HG03135 (cell line): ENCODE measurements around the gene CALM1.

Experiments used
- ATAC-seq: cut with Tn5 transposase; IDR thresholded peaks from one replicate; pipeline ENCODE4 v1.9.1; 2021; ENCODE audit warnings: mild to moderate bottlenecking, moderate library complexity; ENCODE audit not compliant: unreplicated experiment

CALM1 gene

GRCh38 chr14:90440021-90440451, 43.2 kb downstream of the CALM1 start:
- ATAC-seq = no peak

DNA sequence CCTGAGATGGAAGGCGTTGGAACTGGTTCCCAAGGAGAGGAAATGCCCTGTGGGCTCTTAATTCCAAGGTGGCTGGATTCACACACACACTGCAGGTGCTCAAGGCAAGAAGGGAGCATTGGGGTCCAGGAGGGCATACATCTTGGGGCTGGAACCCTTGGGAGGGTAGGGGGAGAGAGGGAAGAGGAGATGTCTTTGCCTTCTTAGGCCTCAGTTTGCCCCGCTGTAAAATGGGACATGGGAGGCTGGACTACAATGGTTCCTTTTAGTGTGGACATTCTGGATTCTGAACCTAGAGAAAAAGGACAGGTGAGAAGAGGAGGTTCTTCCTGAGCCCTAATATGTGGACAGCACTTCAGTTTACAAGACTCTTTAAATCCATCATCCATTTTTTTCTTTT, 43.8 kb downstream of the CALM1 start:
- ATAC-seq = no peak

- ATAC-seq = no peak
These were observed 45.6 kb downstream of the CALM1 start for GRCh38 chr14:90442388-90442787.

GRCh38 chr14:90443161-90444076, 46.6 kb downstream of the CALM1 start:
- ATAC-seq = no peak

- no peak for ATAC-seq
These were observed 47.4 kb downstream of the CALM1 start for GRCh38 chr14:90444077-90444696.

DNA sequence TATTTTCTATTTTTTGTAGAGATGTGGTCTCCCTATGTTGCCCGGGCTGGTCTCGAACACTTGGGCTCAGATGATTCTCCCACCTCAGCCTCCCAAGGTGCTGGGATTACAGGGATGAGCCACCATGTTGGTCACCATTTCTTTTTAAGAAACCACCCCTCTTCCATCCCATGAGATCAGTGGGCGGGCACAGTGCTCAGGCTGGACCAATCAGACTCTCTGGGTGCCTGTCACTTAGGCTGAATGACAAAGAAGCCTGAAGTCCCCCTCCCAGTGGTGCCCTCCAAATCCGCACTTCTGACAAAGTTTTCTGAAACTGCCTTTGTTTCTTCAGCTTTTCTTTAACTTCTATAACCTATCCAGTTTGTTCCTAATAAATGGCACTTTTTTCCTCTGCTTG, 48.2 kb downstream of the CALM1 start:
- no peak for ATAC-seq

GRCh38 chr14:90446405-90446804, 49.6 kb downstream of the CALM1 start:
- ATAC-seq = no peak

GRCh38 chr14:90447720-90448497, 51.1 kb downstream of the CALM1 start:
- ATAC-seq = no peak

DNA sequence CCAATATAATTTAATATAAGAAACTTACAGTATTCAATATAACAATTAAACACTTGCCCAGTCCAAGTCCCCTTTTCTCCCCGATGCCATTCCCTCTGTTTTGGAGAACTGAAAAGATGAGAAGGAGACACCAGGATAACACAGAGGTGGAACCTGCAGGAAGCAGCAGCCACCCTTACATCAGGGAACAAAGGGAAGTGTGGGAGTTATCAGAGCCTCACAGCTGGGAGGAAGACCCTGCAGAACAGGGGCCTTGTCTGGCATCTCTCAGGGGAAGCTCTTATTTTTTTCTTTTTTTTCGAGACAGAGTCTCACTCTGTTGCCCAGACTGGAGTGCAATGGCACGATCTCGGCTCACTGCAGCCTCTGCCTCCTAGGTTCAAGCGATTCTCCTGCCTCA, 52.6 kb downstream of the CALM1 start:
- ATAC-seq = no peak

- ATAC-seq = no peak
These were observed 53.3 kb downstream of the CALM1 start for GRCh38 chr14:90450151-90450550.

DNA sequence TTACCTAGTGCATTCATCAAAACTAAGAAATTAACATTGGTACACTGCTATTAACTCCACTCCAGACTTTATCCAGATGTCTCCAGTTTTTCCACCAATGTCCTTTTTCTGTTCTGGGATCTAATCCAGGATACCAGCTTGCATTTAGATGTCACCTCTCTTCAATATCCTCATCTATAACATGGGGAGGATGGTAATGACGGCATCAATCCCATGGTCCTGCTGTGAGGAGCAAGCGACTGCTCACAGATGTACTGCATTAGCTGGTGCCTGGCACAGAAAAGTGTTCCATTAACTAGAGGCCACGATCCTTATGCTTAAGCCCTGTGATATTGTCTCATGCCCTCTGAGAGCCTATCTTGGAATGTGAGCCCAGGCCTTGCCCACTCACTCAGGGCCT, 53.8 kb downstream of the CALM1 start:
- ATAC-seq = no peak

GRCh38 chr14:90451443-90451842, 54.6 kb downstream of the CALM1 start:
- ATAC-seq = no peak

GRCh38 chr14:90451961-90452360, 55.1 kb downstream of the CALM1 start:
- ATAC-seq = no peak

DNA sequence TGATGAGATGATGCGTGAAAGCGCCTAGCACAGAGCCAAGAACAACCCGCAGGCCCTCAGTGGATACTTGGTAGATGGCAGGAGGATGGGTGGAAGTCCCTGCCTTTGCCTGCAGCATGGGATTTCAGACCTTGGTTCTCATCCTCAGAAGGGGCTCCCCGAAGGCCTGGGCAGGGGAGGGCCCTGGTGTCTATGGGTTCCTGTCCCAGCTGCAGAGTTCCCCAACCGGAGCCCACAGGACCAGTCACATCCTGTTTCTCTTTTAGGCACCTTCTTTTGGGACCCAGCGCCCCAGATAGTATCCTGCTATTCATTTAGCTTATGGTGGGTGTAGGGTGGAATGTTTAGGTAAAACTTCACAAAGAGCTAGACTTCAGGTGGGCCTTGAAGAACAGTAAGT, 55.5 kb downstream of the CALM1 start:
- no peak for ATAC-seq

- no peak for ATAC-seq
These were observed 56.6 kb downstream of the CALM1 start for GRCh38 chr14:90453401-90453951.

DNA sequence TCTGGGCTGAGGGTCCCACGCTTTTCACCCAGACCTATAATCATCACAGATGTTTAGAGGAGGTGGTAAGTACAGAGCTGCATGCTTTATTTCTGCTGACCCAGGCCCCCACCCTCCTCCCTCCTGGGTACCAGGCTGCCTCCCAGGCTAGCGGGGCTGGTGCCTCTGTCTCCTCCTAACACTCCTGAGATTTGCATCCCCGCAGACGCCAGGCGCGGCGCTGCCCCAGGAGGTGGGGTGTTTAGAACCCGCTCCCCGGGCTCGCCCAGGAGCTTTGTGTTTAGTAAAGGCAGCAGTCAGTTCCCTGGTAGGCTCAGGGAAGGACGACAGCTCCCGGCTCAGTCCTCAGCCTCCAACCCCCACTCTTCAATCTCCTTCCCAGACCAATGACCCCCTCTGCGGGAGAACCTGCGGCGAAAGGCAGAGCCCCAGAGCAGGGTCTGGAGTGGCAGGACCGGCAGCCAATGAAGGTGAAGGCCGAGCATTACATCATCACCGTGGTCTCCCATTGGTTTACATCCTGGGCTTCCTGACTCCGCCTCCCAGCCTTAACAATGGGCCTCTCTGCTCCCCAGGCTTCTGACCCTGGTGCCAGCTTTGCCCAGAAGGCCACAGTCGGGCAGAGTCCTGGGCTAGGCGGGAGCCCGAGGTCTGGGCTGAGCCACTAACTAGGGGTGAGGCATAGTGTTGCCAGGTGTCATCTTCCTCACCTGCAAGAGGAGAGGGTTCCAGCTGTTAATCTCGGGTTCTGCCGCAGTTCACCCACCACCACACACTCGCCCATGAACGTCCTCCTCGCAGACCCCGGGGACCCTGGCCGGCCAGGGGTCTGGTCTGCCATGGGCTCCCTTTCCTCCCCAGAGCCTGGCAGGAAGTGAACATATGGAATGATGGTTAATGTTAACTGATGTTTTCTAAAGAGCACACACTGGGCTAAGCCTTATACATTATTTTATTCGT, 57.5 kb downstream of the CALM1 start:
- ATAC-seq = no peak

GRCh38 chr14:90455100-90455571, 58.3 kb downstream of the CALM1 start:
- no peak for ATAC-seq

- ATAC-seq = no peak
These were observed 59.7 kb downstream of the CALM1 start for GRCh38 chr14:90456551-90456950.

DNA sequence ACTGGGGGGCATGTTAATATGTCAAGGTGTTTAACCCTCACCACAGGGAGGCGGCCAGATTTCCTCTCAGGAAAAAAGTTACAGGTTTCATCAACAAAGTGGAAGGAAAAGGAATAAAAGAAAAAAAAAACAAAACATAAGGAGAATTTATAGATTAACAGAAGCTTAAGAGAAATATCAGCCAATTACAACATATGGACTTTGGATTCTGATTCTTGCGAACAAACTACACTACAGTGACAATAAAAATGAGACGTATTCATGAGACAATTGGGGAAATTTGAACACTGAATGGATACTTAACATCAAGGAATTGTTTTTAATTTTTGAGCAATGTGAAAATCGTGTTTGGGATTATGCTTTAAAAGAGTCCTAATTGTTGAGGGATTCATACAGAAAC, 60.4 kb downstream of the CALM1 start:
- ATAC-seq = no peak
